22Rv1 (cell line): ENCODE measurements around the gene OR9A4.
"Not testable (repeated sequence)": the region's sequence is repeated elsewhere in the genome, so short reads cannot be mapped to it uniquely, and the experiment has no call there.

ENCODE experiments used
- H3K27ac ChIP-seq: fragments of 450-650 bp; 2 replicates; pipeline ENCODE4 v1.5.1; 2017
- ZFX ChIP-seq: fragments of 450-650 bp; IDR thresholded peaks from 2 replicates; pipeline ENCODE4 v1.6.1; 2017; ENCODE audit warnings: antibody characterized with exemption, borderline replicate concordance
- TF ChIP-seq, protein P1 (sequence below): fragments of 450-650 bp; IDR thresholded peaks from 2 replicates; pipeline ENCODE4 v1.5.1; 2017; ENCODE audit warnings: mild to moderate bottlenecking

OR9A4 gene

DNA sequence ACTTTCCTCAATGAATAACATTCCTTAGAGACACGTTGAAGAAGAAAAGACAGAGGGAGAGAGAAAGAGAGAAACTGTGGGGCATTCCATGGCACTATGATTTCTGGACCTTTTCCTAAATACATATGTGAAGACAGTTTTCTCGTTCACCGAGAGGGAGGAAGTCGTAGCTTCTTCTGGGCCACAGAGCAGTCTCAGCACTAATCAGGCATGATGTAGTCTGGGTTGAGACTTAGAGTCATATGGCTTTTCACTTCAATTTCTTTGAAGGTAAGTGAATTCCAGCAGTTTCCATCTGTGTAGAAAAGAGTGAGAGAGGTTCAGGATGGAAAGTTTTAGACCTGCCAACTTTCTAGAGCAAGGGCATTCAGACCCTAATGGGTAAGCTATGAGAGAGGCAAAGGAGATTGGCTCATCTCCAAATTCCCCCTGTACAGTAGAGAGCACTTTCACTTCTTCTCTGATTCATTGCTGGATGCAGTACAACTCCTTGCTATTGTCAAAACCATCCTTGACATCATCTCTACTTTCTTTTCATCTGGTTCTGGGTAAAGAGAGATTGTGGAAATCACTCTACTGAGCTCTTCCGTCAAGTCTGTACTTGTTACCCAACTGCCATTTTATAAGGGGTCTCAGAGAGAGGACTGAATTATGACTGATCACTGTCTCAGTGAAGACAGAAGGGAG is 31.5 kb upstream of the OR9A4 start:
- H3K27ac ChIP-seq = no peak overlapping the region
- TF ChIP-seq, protein P1, sequence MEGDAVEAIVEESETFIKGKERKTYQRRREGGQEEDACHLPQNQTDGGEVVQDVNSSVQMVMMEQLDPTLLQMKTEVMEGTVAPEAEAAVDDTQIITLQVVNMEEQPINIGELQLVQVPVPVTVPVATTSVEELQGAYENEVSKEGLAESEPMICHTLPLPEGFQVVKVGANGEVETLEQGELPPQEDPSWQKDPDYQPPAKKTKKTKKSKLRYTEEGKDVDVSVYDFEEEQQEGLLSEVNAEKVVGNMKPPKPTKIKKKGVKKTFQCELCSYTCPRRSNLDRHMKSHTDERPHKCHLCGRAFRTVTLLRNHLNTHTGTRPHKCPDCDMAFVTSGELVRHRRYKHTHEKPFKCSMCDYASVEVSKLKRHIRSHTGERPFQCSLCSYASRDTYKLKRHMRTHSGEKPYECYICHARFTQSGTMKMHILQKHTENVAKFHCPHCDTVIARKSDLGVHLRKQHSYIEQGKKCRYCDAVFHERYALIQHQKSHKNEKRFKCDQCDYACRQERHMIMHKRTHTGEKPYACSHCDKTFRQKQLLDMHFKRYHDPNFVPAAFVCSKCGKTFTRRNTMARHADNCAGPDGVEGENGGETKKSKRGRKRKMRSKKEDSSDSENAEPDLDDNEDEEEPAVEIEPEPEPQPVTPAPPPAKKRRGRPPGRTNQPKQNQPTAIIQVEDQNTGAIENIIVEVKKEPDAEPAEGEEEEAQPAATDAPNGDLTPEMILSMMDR = no peak
- no peak for TF ChIP-seq ZFX

DNA sequence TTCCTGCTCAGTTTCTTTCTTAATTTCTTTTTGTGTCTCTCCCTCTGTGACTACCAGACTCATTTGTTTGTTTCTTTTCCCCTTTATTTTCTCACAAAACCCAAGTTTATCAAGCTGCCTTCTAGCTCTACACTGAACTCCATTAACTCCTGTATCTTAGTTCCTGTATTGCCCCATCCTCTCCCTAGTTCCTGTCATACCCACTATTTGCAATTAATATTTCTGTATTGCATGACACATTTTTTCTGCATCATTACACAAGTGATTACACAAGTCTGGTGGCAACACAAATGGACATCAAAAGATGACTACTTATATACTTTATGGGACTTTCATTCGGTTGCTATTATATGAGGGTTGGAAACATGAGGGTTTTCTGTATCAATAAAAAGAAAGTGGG is 26.9 kb upstream of the OR9A4 start:
- H3K27ac ChIP-seq = no peak overlapping the region
- TF ChIP-seq, protein P1 = no peak
- TF ChIP-seq ZFX = no peak

DNA sequence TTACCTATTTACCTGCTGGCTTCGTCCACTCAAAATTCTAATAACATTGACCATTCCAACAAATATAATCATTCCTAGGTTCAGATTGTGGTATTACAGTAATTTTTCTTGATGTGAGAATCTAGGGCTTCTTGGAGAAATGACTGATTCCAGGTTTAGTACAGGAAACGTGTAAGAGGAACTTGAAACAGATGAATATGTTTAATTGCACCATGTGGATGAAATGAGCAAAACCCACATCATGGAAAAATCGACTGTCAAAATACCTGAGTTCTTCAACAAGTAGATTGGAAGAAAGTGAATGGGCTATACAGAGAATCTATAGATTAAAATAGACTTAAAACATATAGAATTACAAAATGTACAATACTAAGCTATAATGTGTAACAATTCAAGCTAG is 24.9 kb upstream of the OR9A4 start:
- no peak overlapping the region for H3K27ac ChIP-seq
- no peak for TF ChIP-seq ZFX
- TF ChIP-seq, protein P1 = no peak

DNA sequence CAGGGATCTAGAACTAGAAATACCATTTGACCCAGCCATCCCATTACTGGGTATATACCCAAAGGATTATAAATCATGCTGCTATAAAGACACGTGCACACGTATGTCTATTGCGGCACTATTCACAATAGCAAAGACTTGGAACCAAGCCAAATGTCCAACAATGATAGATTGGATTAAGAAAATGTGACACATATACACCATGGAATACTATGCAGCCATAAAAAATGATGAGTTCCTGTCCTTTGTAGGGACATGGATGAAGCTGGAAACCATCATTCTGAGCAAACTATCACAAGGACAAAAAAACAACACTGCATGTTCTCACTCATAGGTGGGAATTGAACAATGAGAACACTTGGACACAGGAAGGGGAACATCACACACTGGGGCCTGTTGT is 16.8 kb upstream of the OR9A4 start:
- H3K27ac ChIP-seq = not testable (repeated sequence)

DNA sequence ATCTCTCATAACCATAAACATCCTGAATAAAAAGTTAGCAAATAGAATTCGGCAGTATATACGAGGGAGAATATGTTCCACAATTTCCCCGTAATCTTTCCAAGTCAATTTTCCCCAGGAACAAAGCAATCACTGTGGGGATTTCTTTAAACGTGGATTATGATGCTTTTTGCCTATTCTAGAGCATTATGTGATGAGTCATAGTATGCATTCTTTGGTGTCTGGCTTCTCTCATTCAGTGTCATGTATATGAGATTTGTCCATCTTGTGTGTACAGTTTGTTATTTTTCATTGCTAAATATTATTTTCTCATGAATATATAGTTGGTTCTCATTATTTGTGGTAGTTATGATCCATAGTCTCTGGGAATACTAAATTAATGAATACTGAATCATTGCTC is 9.9 kb upstream of the OR9A4 start:
- no peak for TF ChIP-seq ZFX
- TF ChIP-seq, protein P1 = no peak
- H3K27ac ChIP-seq = no peak overlapping the region

DNA sequence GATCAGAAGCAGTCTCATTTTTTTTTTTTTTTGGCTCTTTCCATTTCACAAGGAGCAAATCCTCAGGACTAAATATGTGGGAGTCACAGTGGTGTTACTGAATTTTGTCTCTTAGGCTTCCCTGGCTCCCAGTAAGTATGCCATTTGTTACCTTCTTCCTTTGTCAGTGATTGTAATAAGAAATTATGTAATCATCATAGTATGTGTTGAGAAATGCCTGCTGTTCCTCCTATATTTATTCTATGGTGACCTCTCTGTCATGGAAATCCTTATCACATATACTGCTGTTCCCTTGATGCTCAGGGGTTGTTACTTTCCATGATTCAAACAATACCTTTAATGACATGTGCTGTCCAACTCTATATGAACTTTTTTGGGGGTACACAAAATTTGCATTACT is 4.8 kb upstream of the OR9A4 start:
- TF ChIP-seq, protein P1 = no peak
- no peak for TF ChIP-seq ZFX
- no peak overlapping the region for H3K27ac ChIP-seq

DNA sequence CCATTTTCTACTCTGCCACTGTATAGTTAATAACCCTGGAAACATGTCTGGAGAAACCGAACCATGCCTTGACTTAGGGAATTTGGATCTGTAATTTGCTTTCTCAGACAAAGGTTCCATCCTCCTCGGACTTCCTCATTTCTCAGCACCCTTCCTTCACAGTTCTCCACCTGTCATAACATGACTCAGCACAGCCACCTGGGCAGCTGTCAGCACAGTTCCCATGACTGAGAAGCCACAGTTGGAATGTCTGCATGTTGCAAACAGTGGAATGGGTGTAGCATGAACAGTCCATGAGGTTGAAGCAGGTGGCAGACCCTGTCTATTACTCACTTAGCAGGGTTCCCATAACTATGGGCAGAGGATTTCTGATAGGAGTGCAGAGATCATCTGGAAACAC is 634 bp upstream of the OR9A4 start:
- no peak overlapping the region for H3K27ac ChIP-seq
- TF ChIP-seq ZFX = no peak
- TF ChIP-seq, protein P1 = no peak

DNA sequence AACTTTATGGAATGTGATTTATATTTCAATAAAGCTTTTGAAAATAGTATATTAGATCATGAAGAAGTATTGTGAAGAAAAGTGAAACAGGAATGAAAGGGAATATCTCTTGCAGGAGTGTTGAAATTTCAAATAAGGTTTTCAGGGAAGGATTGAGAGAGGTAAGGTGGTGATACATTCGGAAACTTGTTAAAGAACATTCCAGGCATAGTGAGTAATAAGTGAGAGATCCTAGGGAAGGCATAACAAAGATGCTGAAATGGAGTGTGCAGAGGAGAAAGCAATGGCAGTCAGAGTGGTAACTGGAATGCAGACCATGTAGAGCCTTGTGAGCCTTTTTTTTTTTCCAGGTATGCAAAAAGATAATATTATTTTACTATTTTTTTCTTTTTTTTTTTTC is 4.1 kb downstream of the OR9A4 start:
- no peak for TF ChIP-seq ZFX
- TF ChIP-seq, protein P1 = no peak
- no peak overlapping the region for H3K27ac ChIP-seq
